HL-60 (cell line): Measurements from ENCODE around the gene FEZ2.

Source experiments
- CTCF ChIP-seq: IDR thresholded peaks from one replicate; pipeline ENCODE4 v1.5.1; 2011; ENCODE audit warnings: low read length, control low read depth, inconsistent platforms; ENCODE audit not compliant: insufficient read depth
- POLR2AphosphoS5 ChIP-seq: IDR thresholded peaks from 2 replicates; pipeline ENCODE4 v1.6.1; 2012; ENCODE audit warnings: low read depth
- SPI1 ChIP-seq: IDR thresholded peaks from 2 replicates; pipeline ENCODE4 v1.6.1; 2012; ENCODE audit warnings: low read depth, mild to moderate bottlenecking, borderline replicate concordance

DNA sequence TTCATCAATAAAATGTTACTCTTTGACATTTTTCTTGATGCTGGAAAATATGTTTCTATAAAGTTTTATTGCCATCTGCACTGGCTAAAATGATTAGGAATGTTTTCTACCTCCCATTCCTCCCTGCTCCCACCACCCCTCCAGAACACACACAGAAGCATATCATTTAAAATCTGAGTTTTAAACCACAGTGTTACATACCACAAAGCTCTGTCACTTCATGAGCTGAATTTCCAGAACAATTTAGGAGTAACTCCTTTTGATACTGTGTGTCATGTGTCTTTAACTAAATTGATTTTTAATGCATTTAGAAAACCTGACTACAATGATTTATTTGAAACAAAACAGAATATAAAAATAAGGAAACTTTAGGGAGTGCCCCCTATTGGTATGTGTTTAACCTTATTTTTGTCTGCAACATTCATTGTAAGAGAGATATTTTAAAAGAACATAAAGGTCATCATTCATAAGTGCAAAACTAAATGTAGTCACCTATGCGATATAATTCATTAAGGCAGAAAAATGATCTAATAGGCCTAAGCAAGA lies 52.0 kb downstream of the FEZ2 start:
- no peak for TF ChIP-seq CTCF
- TF ChIP-seq SPI1: no peak
- no peak for TF ChIP-seq POLR2AphosphoS5
